Esophagus squamous epithelium (tissue), 5 donors: ENCODE data around the gene KCNQ1. TPM values are rescaled to one million over a fixed set of nuclear protein-coding genes. Genes with fewer than 3 reads are reported as not detected.

Source experiments
- DNase-seq: peaks from one replicate; lab custom pipeline; 2025; lab: John Stamatoyannopoulos, UW
- H3K27ac ChIP-seq, 4 donors: fragments of 200-600 bp; sonication (generic); one replicate each; pipeline ENCODE4 v1.5.1; 2016 to 2019; ENCODE audit warnings: mild to moderate bottlenecking in 1 of 4
- H3K27me3 ChIP-seq, 4 donors: fragments of 200-600 bp; sonication (generic); 1 replicate in 3 of 4; 2 replicates in 1 of 4; pipeline versions ENCODE4 v1.5.1 to v1.6.0; 2017 to 2021; ENCODE audit warnings: antibody characterized with exemption in 1 of 4
- H3K36me3 ChIP-seq, 3 donors: fragments of 200-600 bp; sonication (generic); one replicate each; pipeline ENCODE4 v1.5.1; 2016 to 2019
- H3K4me1 ChIP-seq, 3 donors: fragments of 200-600 bp; sonication (generic); one replicate each; pipeline ENCODE4 v1.5.1; 2017 to 2019
- H3K4me3 ChIP-seq, 4 donors: fragments of 200-600 bp; sonication (generic); 1 replicate in 3 of 4; 2 replicates in 1 of 4; pipeline ENCODE4 v1.5.1; 2016 to 2019; ENCODE audit warnings: mild to moderate bottlenecking in 2 of 4, moderate library complexity in 1 of 4
- H3K9me3 ChIP-seq, 3 donors: fragments of 200-600 bp; sonication (generic); one replicate each; pipeline ENCODE4 v1.5.1; 2016 to 2019
- POLR2A ChIP-seq, 4 donors: fragments of 450-650 bp; IDR thresholded peaks; one replicate each; pipeline ENCODE4 v1.6.1; 2017; ENCODE audit warnings: antibody characterized with exemption in 4 of 4, mild to moderate bottlenecking in 4 of 4, moderate library complexity in 3 of 4
- WGBS, 2 donors: methylation state at CpG; one replicate each; pipeline ENCODE4 v1.1.5; 2018; 5-methylcytosine and 5-hydroxymethylcytosine counted together
- intact Hi-C: fragments of 100-400 bp; cut with DNase I; formaldehyde crosslinking; loops from one replicate; pipeline ENCODE4 v1.15.0; 2022
- total RNA-seq, 4 donors: library from RNA; depleted of rRNA; stranded (reverse); fragments of >200 nt; gene quantifications; one replicate each; pipeline ENCODE4 v1.1.0, GENCODE V29; 2016
- TF ChIP-seq, protein P1 (sequence below), 6 experiments: fragments of 450-650 bp in 4 of 6; fragments of 200-600 bp in 2 of 6; sonication (generic) in 2 of 6; IDR thresholded peaks; one replicate each; pipeline ENCODE4 v1.5.1; 2016 to 2019; ENCODE audit warnings: antibody characterized with exemption in 6 of 6, mild to moderate bottlenecking in 4 of 6, moderate library complexity in 4 of 6
- donor health status: DM: yes; HTN: yes; CAD: no.

Gene KCNQ1
- total RNA-seq, 4 donors from 2014 or later, result 0.61 to 3.1 (median 0.72) TPM

DNA sequence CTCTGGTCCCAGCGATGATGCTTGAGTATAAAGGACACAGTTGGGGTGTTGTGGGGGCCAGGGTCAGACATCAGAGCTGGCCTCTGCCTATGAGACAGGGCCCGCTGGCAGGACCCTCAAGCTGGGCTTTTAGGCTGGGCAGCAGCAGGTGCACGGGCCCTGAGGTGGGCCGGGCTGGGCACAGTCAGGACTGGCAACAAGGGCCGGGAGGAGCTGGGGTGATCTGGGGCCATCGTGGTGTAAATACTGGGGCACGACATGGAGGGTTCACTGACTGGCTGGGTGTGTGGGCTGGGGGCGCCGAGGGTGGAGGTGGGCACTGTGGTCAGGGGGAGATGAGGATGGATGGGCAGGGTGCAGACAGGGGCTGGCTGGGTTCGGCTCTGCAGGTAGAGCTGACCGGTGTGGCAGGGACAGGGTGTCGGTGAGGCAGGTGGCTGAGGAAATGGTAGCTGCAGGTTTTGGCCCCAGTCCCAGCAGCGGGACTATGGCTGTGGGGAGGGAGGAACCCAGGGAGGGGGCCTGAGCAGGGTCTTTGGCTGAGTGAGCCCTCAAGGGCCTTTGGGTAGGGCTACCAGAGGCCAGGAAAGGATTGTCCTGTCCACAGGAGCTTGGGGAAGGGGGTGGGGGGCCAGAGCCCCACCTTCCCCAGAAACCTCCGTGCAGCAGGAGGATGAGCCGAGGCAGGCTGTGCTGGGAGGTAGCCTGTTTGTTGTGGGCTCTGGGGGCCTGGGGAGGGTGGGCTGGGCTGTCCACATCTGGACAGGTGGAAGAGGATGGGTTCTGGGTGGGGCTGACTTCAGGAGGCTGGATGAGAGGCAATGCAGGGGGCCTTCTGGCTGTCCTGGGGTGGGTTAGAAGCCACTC lies 81.4 kb downstream of the KCNQ1 start:
- H3K27ac ChIP-seq, result peak overlapping the region in 3 of 4 donors; percentile 30 to 54 (median 36)
- peaks cover 0 to 24% (median 0%) of the 10 kb centered on the region in 4 donors for H3K27me3 ChIP-seq
- no peaks in the 10 kb centered on the region for H3K36me3 ChIP-seq
- DNase-seq, result no peak
- peak overlapping the region in 1 of 4 donors; percentile 25 for H3K4me3 ChIP-seq
- TF ChIP-seq, protein P1, sequence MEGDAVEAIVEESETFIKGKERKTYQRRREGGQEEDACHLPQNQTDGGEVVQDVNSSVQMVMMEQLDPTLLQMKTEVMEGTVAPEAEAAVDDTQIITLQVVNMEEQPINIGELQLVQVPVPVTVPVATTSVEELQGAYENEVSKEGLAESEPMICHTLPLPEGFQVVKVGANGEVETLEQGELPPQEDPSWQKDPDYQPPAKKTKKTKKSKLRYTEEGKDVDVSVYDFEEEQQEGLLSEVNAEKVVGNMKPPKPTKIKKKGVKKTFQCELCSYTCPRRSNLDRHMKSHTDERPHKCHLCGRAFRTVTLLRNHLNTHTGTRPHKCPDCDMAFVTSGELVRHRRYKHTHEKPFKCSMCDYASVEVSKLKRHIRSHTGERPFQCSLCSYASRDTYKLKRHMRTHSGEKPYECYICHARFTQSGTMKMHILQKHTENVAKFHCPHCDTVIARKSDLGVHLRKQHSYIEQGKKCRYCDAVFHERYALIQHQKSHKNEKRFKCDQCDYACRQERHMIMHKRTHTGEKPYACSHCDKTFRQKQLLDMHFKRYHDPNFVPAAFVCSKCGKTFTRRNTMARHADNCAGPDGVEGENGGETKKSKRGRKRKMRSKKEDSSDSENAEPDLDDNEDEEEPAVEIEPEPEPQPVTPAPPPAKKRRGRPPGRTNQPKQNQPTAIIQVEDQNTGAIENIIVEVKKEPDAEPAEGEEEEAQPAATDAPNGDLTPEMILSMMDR (IDR thresholded peaks at IDR 0.05), result no peak
- no peak for TF ChIP-seq POLR2A (IDR thresholded peaks at IDR 0.05)
- WGBS, 2 donors, result 76 to 100% methylated on average over 1 to 9 of the region's 15 CpGs
- H3K9me3 ChIP-seq, result no peaks in the 10 kb centered on the region
- intact Hi-C loops, result no loop called here
- H3K4me1 ChIP-seq, result peaks cover 0 to 28% (median 0%) of the 10 kb centered on the region in 3 donors

DNA sequence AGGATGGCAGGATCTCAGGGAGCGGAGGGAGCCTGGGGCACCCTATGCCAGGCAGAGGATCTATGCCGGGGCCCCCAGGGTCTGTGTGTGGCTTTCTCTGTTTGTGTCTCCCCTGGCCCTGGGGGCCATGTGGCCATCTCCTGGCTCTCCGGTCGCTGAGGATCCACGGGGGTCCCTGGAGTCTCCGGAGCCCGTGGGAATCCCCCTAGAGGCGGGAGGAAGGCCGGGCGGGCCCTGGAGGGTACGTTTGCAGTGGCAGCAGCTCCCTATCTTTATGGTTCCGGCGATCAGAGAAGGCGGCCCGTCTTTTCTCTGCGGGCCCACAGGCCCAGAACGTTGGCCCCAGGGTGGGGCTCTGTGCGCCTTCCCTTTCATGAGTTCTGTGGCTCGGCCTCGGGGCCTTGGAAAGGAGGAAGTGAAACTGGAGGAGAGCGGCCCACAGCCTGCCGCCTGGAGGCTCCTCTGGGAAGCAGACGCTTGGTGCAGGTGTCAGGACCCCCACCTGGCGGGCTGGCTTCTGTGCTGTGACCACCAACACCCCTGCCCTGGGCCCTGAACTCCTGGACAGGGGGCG lies 82.1 kb downstream of the KCNQ1 start:
- Histone ChIP-seq H3K27ac (peak overlapping the region in 3 of 4 donors; percentile 30 to 54 (median 36)), H3K4me3 (peak overlapping the region in 1 of 4 donors; percentile 25), H3K4me1 (peaks cover 0 to 28% (median 0%) of the 10 kb centered on the region in 3 donors), H3K36me3 (no peaks in the 10 kb centered on the region), H3K27me3 (peaks cover 0 to 19% (median 0%) of the 10 kb centered on the region in 4 donors), H3K9me3 (no peaks in the 10 kb centered on the region)
- TF ChIP-seq POLR2A (IDR thresholded peaks at IDR 0.05), result no peak
- TF ChIP-seq, protein P1 (IDR thresholded peaks at IDR 0.05), result peak in 2 of 6 experiments; percentile 22 to 40
- WGBS, 2 donors, result 43 to 60% methylated on average over 1 to 16 of the region's 25 CpGs
- DNase-seq, result no peak
- intact Hi-C loops, result no loop called here

DNA sequence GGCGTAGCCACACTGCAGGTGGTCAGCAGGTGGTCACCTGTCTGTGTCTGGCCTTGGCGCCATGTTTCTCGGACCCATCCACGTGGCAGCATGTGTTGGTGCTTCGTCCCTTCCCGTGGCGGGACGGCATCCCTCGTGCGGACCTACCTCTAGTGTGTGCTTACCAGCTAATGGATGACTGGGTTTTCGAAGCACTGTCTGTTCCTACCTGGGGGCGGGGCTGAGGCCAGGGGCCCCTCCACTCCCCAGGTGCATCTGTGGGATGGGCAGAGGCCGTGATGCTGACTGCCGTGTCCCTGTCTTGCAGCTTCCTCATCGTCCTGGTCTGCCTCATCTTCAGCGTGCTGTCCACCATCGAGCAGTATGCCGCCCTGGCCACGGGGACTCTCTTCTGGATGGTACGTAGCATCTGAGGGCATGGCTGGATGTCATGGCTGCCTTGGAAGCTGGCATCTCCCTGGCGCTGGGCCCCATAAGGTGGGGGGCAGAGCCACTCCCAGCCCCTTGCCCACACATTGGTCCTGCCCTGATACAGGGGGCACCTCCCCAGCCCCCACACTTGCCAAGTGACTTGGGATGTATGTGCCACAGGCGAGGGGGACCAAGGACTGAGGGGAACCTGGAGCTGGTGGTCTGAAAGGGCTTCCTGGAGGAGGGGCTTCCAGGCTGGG lies 82.9 kb downstream of the KCNQ1 start:
- peaks cover 0 to 32% (median 3%) of the 10 kb centered on the region in 3 donors for H3K4me1 ChIP-seq
- no peak overlapping the region for H3K4me3 ChIP-seq
- H3K27ac ChIP-seq, result peak overlapping the region in 1 of 4 donors; percentile 28
- TF ChIP-seq POLR2A (IDR thresholded peaks at IDR 0.05), result no peak
- TF ChIP-seq, protein P1 (IDR thresholded peaks at IDR 0.05), result no peak
- intact Hi-C loops, result no loop called here
- WGBS, 2 donors, result 89 to 95% methylated on average over 5 to 8 of the region's 22 CpGs
- DNase-seq, result no peak
- H3K27me3 ChIP-seq, result peaks cover 0 to 19% (median 0%) of the 10 kb centered on the region in 4 donors
- no peaks in the 10 kb centered on the region for H3K36me3 ChIP-seq
- H3K9me3 ChIP-seq, result no peaks in the 10 kb centered on the region

DNA sequence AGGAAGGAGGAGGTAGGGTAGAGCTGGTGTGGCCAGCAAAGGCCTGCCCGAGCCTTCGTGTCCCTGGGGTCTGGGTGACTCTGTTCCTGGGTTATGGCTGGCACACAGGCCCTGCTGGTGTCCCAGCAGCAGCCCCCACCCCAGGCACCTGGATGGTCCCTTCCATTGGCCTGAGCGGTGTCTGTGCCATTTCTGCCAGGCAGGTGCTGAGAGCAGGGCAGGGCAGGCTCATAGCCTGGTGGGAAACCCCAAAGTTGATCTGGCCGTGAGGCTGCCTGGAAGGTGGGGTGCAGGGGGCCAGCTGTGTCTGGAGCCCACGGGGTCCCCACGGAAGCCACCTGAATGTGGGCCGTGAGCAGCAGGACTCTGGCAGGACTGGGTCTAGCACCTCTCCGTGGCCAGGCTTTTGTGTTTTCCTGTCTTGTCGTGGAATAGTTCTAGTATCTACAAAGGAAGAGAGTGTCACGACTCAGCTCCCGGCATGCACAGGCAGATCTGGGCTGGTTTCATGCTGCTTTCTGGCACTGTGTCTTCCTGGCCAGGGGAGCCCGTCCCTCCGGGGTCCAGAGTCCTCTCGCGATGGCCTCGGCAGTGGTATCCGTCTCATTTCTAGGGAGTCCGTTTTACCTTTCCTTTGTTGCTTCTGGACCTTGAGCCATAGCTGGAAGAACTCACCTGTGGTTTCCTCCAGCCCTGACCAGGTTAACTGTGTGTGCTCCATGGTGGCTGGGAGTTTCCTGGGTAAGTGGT lies 83.7 kb downstream of the KCNQ1 start:
- Histone ChIP-seq H3K4me1 (peaks cover 6 to 39% (median 10%) of the 10 kb centered on the region in 3 donors), H3K9me3 (no peaks in the 10 kb centered on the region), H3K36me3 (no peaks in the 10 kb centered on the region), H3K27ac (no peak overlapping the region), H3K27me3 (peaks cover 0 to 19% (median 0%) of the 10 kb centered on the region in 4 donors), H3K4me3 (no peak overlapping the region)
- 46 to 76% methylated on average over 7 to 14 of the region's 18 CpGs for WGBS, 2 donors
- intact Hi-C loops, result no loop called here
- no peak for DNase-seq
- TF ChIP-seq POLR2A (IDR thresholded peaks at IDR 0.05), result no peak
- TF ChIP-seq, protein P1 (IDR thresholded peaks at IDR 0.05), result no peak
